ENCODE results near the gene HOXB13. TPM values are rescaled to one million over a fixed set of nuclear protein-coding genes. Genes with fewer than 3 reads are reported as not detected.

HOXB13 gene
- total and polyA plus RNA-seq, 2 of the 4 experiments (the other 2 are of a cell fraction): not detected

GRCh38 chr17:48752399-48753288 is 24.1 kb upstream of the HOXB13 start:
- in situ Hi-C loops (cut with MboI; ENCODE audit: low sequenced_read_pairs) (loop anchor here (25.0 kb wide), 1 partner anchor 365 kb away; no protein-coding TSS in a partner anchor), dilution Hi-C loops (cut with HindIII; ENCODE audit: low sequenced_read_pairs, unreplicated experiment) (no loop called here), intact Hi-C loops (cut with micrococcal nuclease) (no loop called here)
- no peaks in the 10 kb centered on the region for H3K36me3 ChIP-seq (ENCODE audit: control insufficient read depth, insufficient read depth, low read length)
- H3K9ac ChIP-seq (ENCODE audit: low read depth, low read length): no peak overlapping the region
- no peak overlapping the region for H3K27ac ChIP-seq (ENCODE audit: insufficient read depth, low read length)
- ChIA-PET POLR2A (ENCODE audit: unreplicated experiment) (no interaction called here), CTCF (no interaction called here)
- H3K27me3 ChIP-seq (ENCODE audit: control insufficient read depth, insufficient read depth, low read length): peaks cover 95% of the 10 kb centered on the region
- no peak overlapping the region for H2BK15ac ChIP-seq (ENCODE audit: low read depth, low read length)
- no peak overlapping the region for H4K5ac ChIP-seq (ENCODE audit: low read depth, low read length)
- H4K91ac ChIP-seq (ENCODE audit: insufficient read depth, low read depth, low read length): no peak overlapping the region
- H2BK5ac ChIP-seq (ENCODE audit: low read depth, low read length, poor library complexity, severe bottlenecking): no peak overlapping the region
- no peaks in the 10 kb centered on the region for H3K79me1 ChIP-seq (ENCODE audit: low read depth in 1 of 2, low read length in 2 of 2)
- no peak overlapping the region for H2BK120ac ChIP-seq (ENCODE audit: low read depth, low read length)
- no peak overlapping the region for H4K8ac ChIP-seq (ENCODE audit: low read depth in 2 of 2, low read length in 2 of 2)
- peak overlapping the region; percentile 5 for H2AFZ ChIP-seq (replicated peaks; ENCODE audit: low read length, poor library complexity)
- no peak overlapping the region for H2AK5ac ChIP-seq (ENCODE audit: low read depth, low read length)
- no peak overlapping the region for H3K4me3 ChIP-seq (ENCODE audit: insufficient read depth, low read depth, low read length)
- H2AK9ac ChIP-seq (replicated peaks; ENCODE audit: low read depth, low read length, poor library complexity): no peak overlapping the region
- peaks cover 11% of the 10 kb centered on the region for H3K9me3 ChIP-seq (ENCODE audit: control insufficient read depth, insufficient read depth, low read length)
- no TSS peak for BruUV-seq (replicated peaks)
- H3K4me1 ChIP-seq (ENCODE audit: control insufficient read depth, insufficient read depth, low read length): no peaks in the 10 kb centered on the region
- H2BK20ac ChIP-seq (ENCODE audit: low read depth, low read length): no peak overlapping the region
- DNase-seq: no peak
- peaks cover 23% of the 10 kb centered on the region; the same call in 1 of the 2 replicates for H4K20me1 ChIP-seq (ENCODE audit: insufficient read depth, low read length)
- H3K14ac ChIP-seq (replicated peaks; ENCODE audit: low read depth, low read length): no peak overlapping the region
- peaks cover 6% of the 10 kb centered on the region; the same call in 1 of the 2 replicates for H3K9me1 ChIP-seq (ENCODE audit: insufficient read depth, low read length)
- peak overlapping the region; percentile 77; the same call in 1 of the 2 replicates for H3K23ac ChIP-seq (ENCODE audit: low read depth, low read length)
- H3K18ac ChIP-seq (ENCODE audit: low read depth, low read length): no peak overlapping the region
- no peak overlapping the region for H3K4ac ChIP-seq (ENCODE audit: low read depth, low read length)
- no peak for ATAC-seq (ENCODE audit: low read depth)
- H3K56ac ChIP-seq (ENCODE audit: extremely low read depth, insufficient read depth, low read length): no peak overlapping the region
- no peak overlapping the region for H3K4me2 ChIP-seq (ENCODE audit: low read depth, low read length)
- WGBS, 2 experiments (ENCODE audit: extremely low coverage in 2 of 2, insufficient read length in 1 of 2): 13% methylated on average over 15 of the region's 43 CpGs; no CpG with 5 or more reads in 1 of the 2 experiments
- no peak for TF ChIP-seq RAD21 (IDR thresholded peaks at IDR 0.05; ENCODE audit: low read length)
- no peak for TF ChIP-seq RFX5 (IDR thresholded peaks at IDR 0.05; ENCODE audit: low read depth, low read length)
- TF ChIP-seq USF2 (IDR thresholded peaks at IDR 0.05; ENCODE audit: low read depth, low read length): no peak
- TF ChIP-seq CHD1 (IDR thresholded peaks at IDR 0.05; ENCODE audit: low read depth, low read length): no peak
- TF ChIP-seq ELK1 (IDR thresholded peaks at IDR 0.05; ENCODE audit: borderline replicate concordance, low read depth, low read length): no peak
- TF ChIP-seq RCOR1 (IDR thresholded peaks at IDR 0.05; ENCODE audit: insufficient replicate concordance, low read length): no peak
- TF ChIP-seq MAFK (IDR thresholded peaks at IDR 0.05; ENCODE audit: low read depth, low read length): no peak
- TF ChIP-seq, protein P1, sequence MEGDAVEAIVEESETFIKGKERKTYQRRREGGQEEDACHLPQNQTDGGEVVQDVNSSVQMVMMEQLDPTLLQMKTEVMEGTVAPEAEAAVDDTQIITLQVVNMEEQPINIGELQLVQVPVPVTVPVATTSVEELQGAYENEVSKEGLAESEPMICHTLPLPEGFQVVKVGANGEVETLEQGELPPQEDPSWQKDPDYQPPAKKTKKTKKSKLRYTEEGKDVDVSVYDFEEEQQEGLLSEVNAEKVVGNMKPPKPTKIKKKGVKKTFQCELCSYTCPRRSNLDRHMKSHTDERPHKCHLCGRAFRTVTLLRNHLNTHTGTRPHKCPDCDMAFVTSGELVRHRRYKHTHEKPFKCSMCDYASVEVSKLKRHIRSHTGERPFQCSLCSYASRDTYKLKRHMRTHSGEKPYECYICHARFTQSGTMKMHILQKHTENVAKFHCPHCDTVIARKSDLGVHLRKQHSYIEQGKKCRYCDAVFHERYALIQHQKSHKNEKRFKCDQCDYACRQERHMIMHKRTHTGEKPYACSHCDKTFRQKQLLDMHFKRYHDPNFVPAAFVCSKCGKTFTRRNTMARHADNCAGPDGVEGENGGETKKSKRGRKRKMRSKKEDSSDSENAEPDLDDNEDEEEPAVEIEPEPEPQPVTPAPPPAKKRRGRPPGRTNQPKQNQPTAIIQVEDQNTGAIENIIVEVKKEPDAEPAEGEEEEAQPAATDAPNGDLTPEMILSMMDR (conservative IDR thresholded peaks at IDR 0.05; ENCODE audit: low read depth, low read length): no peak
- TF ChIP-seq POLR2A (IDR thresholded peaks at IDR 0.05; ENCODE audit: low read depth, low read length): no peak
- TF ChIP-seq NFE2L2 (IDR thresholded peaks at IDR 0.05; ENCODE audit: low read depth, low read length): no peak
- no peak for TF ChIP-seq MXI1 (IDR thresholded peaks at IDR 0.05; ENCODE audit: borderline replicate concordance, low read depth, low read length)
- TF ChIP-seq BHLHE40 (IDR thresholded peaks at IDR 0.05; ENCODE audit: low read depth, low read length): no peak
- TF ChIP-seq MAZ (IDR thresholded peaks at IDR 0.05; ENCODE audit: borderline replicate concordance, low read depth, low read length): no peak
- no peak for TF ChIP-seq SMC3 (IDR thresholded peaks at IDR 0.05; ENCODE audit: low read depth, low read length)
- no peak for TF ChIP-seq FOS (IDR thresholded peaks at IDR 0.05; ENCODE audit: low read depth, low read length)
